Neuronal stem cell (in vitro differentiated cells): ENCODE data around the gene MED16.
A peak's percentile ranks its signal among the peaks of the same experiment; 100 is the strongest.

Source experiments
- DNase-seq: peaks from one replicate; pipeline ENCODE4 v3.0.0-alpha.2; 2013; ENCODE audit warnings: low spot score
- H2AFZ ChIP-seq: one replicate; pipeline ENCODE4 v1.6.1; 2013; ENCODE audit warnings: mild to moderate bottlenecking, low read length, inconsistent platforms
- H2AK5ac ChIP-seq: 2 replicates; pipeline ENCODE4 v1.6.1; 2013; ENCODE audit warnings: low read depth, mild to moderate bottlenecking, inconsistent platforms, low read length, moderate library complexity, mixed read lengths
- H2BK120ac ChIP-seq: 2 replicates; pipeline ENCODE4 v1.6.1; 2013; ENCODE audit warnings: low read depth, mild to moderate bottlenecking, inconsistent platforms, low read length, moderate library complexity, mixed read lengths
- H2BK12ac ChIP-seq: one replicate; pipeline ENCODE4 v1.6.1; 2013; ENCODE audit warnings: low read length, inconsistent platforms
- H2BK15ac ChIP-seq: 2 replicates; pipeline ENCODE4 v1.6.1; 2013; ENCODE audit warnings: mild to moderate bottlenecking, low read length, inconsistent platforms, mixed read lengths
- H2BK5ac ChIP-seq: one replicate; pipeline ENCODE4 v1.6.1; 2013; ENCODE audit warnings: inconsistent platforms, mild to moderate bottlenecking, low read length, moderate library complexity
- H3K14ac ChIP-seq: one replicate; pipeline ENCODE4 v1.6.1; 2013; ENCODE audit warnings: low read length, inconsistent platforms
- H3K18ac ChIP-seq: 2 replicates; pipeline ENCODE4 v1.6.1; 2013; ENCODE audit warnings: low read length, inconsistent platforms
- H3K23ac ChIP-seq: 2 replicates; pipeline ENCODE4 v1.6.1; 2013; ENCODE audit warnings: low read depth, mild to moderate bottlenecking, mixed read lengths, low read length, inconsistent platforms; ENCODE audit not compliant: poor library complexity
- H3K27ac ChIP-seq: replicated peaks from 3 replicates; pipeline ENCODE4 v1.5.1; 2013; ENCODE audit warnings: low read length, inconsistent platforms
- H3K27me3 ChIP-seq, 3 experiments: 2 replicates each; pipeline ENCODE4 v1.6.1; 2013; ENCODE audit warnings: low read length in 3 of 3, mild to moderate bottlenecking in 2 of 3, inconsistent platforms in 1 of 3, low read depth in 1 of 3, mixed read lengths in 1 of 3, moderate library complexity in 1 of 3; ENCODE audit not compliant: control insufficient read depth in 3 of 3, insufficient read depth in 3 of 3
- H3K36me3 ChIP-seq, 2 donors: replicated peaks in 1 of 2; 2 replicates each; pipeline ENCODE4 v1.6.1; 2013; ENCODE audit warnings: low read length in 2 of 2; ENCODE audit not compliant: control insufficient read depth in 2 of 2, insufficient read depth in 2 of 2
- H3K4ac ChIP-seq: 2 replicates; pipeline ENCODE4 v1.6.1; 2013; ENCODE audit warnings: inconsistent platforms, mild to moderate bottlenecking, low read length, moderate library complexity
- H3K4me1 ChIP-seq, 2 donors: 1 replicate in 1 of 2; 2 replicates in 1 of 2; pipeline ENCODE4 v1.6.1; 2013; ENCODE audit warnings: low read length in 2 of 2, low read depth in 1 of 2; ENCODE audit not compliant: control insufficient read depth in 2 of 2, insufficient read depth in 1 of 2
- H3K4me2 ChIP-seq: one replicate; pipeline ENCODE4 v1.6.1; 2013; ENCODE audit warnings: mild to moderate bottlenecking, low read length, inconsistent platforms; ENCODE audit not compliant: insufficient read depth, poor library complexity, severe bottlenecking
- H3K4me3 ChIP-seq, 2 donors: 2 replicates each; pipeline ENCODE4 v1.5.1; 2013; ENCODE audit warnings: low read length in 2 of 2, mild to moderate bottlenecking in 2 of 2, inconsistent platforms in 1 of 2, moderate library complexity in 1 of 2
- H3K79me1 ChIP-seq: one replicate; pipeline ENCODE4 v1.6.1; 2013; ENCODE audit warnings: low read depth, mild to moderate bottlenecking, inconsistent platforms, low read length, moderate library complexity
- H3K9ac ChIP-seq: one replicate; pipeline ENCODE4 v1.6.1; 2013; ENCODE audit warnings: mild to moderate bottlenecking, low read depth, low read length, inconsistent platforms; ENCODE audit not compliant: poor library complexity
- H3K9me3 ChIP-seq, 2 donors: replicated peaks in 1 of 2; 2 replicates each; pipeline versions ENCODE3 to v1.6.1; 2013; ENCODE audit warnings: low read length in 2 of 2, mild to moderate bottlenecking in 2 of 2, inconsistent platforms in 1 of 2, low read depth in 1 of 2, mixed read lengths in 1 of 2, moderate library complexity in 1 of 2; ENCODE audit not compliant: control insufficient read depth in 2 of 2, insufficient read depth in 1 of 2
- H4K8ac ChIP-seq: one replicate; pipeline ENCODE4 v1.6.1; 2013; ENCODE audit warnings: low read depth, mild to moderate bottlenecking, inconsistent platforms, low read length, moderate library complexity
- H4K91ac ChIP-seq: one replicate; pipeline ENCODE4 v1.6.1; 2013; ENCODE audit warnings: low read length, low read depth, mild to moderate bottlenecking, inconsistent platforms; ENCODE audit not compliant: poor library complexity
- WGBS, 2 donors: extraction: QIAGEN DNeasy Blood & Tissue Kit; methylation state at CpG; one replicate each; pipeline ENCODE4 v1.1.7; 2013; ENCODE audit warnings: missing lambda C conversion rate in 2 of 2, mixed read lengths in 1 of 2; ENCODE audit not compliant: insufficient read length in 2 of 2, insufficient replicate concordance in 1 of 2; ENCODE audit errors: extremely low coverage in 2 of 2; 5-methylcytosine and 5-hydroxymethylcytosine counted together

MED16 gene

GRCh38 chr19:919199-920050, 26.4 kb upstream of the MED16 start:
- Histone ChIP-seq H3K18ac (peak overlapping the region; percentile 80), H2BK12ac (peak overlapping the region; percentile 24), H3K4me2 (peak overlapping the region; percentile 54), H3K9me3 (no peaks in the 10 kb centered on the region), H2BK15ac (peak overlapping the region; percentile 89), H3K4me1 (peaks cover 3 to 6% of the 10 kb centered on the region in 2 donors), H2BK5ac (peak overlapping the region; percentile 84), H4K91ac (no peak overlapping the region), H3K36me3 (peaks cover 0 to 14% of the 10 kb centered on the region in 2 donors), H2AFZ (no peak overlapping the region), H3K4me3 (peak overlapping the region; percentile 59 to 67), H3K4ac (peak overlapping the region; percentile 11), H3K14ac (peak overlapping the region; percentile 21), H2AK5ac (peak overlapping the region; percentile 90), H3K27me3 (peaks cover 0 to 46% (median 24%) of the 10 kb centered on the region in 3 experiments), H3K79me1 (no peaks in the 10 kb centered on the region), H4K8ac (no peak overlapping the region), H3K27ac (no peak overlapping the region), H3K9ac (peak overlapping the region; percentile 83), H2BK120ac (peak overlapping the region; percentile 54), H3K23ac (peak overlapping the region; percentile 58)
- DNase-seq = no peak
- no CpG with 5 or more reads among the region's 68 CpGs for WGBS, 2 donors

GRCh38 chr19:918481-919198, 25.7 kb upstream of the MED16 start:
- Histone ChIP-seq H3K36me3 (peaks cover 0 to 14% of the 10 kb centered on the region in 2 donors), H3K18ac (peak overlapping the region; percentile 71), H2AFZ (peak overlapping the region; percentile 90), H3K9ac (peak overlapping the region; percentile 44), H2AK5ac (peak overlapping the region; percentile 92), H3K79me1 (no peaks in the 10 kb centered on the region), H2BK5ac (no peak overlapping the region), H4K8ac (no peak overlapping the region), H4K91ac (no peak overlapping the region), H2BK120ac (no peak overlapping the region), H2BK15ac (peak overlapping the region; percentile 89), H3K27me3 (peaks cover 0 to 48% (median 24%) of the 10 kb centered on the region in 3 experiments), H3K23ac (peak overlapping the region; percentile 91), H3K4me1 (peaks cover 4 to 6% of the 10 kb centered on the region in 2 donors), H3K14ac (no peak overlapping the region), H3K4me3 (peak overlapping the region in 1 of 2 donors; percentile 59), H3K27ac (no peak overlapping the region), H3K4ac (no peak overlapping the region), H2BK12ac (peak overlapping the region; percentile 84), H3K9me3 (no peaks in the 10 kb centered on the region), H3K4me2 (no peak overlapping the region)
- DNase-seq = no peak
- WGBS, 2 donors = no CpG with 5 or more reads among the region's 58 CpGs

GRCh38 chr19:918152-918437, 25.1 kb upstream of the MED16 start:
- peaks cover 0 to 50% (median 24%) of the 10 kb centered on the region in 3 experiments for H3K27me3 ChIP-seq

More at GRCh38 chr19:918152-918437, 25.1 kb upstream of the MED16 start:
- Histone ChIP-seq H3K14ac (no peak overlapping the region), H3K18ac (peak overlapping the region; percentile 80), H2BK12ac (no peak overlapping the region), H2BK15ac (peak overlapping the region; percentile 89), H2AFZ (peak overlapping the region; percentile 90), H4K8ac (no peak overlapping the region), H3K23ac (no peak overlapping the region), H3K4me2 (peak overlapping the region; percentile 86), H3K4ac (no peak overlapping the region), H3K9me3 (no peaks in the 10 kb centered on the region), H2AK5ac (peak overlapping the region; percentile 92), H4K91ac (no peak overlapping the region), H3K27ac (no peak overlapping the region), H3K4me1 (peaks cover 6 to 7% of the 10 kb centered on the region in 2 donors), H3K79me1 (peaks cover 2% of the 10 kb centered on the region), H2BK5ac (peak overlapping the region; percentile 39), H3K36me3 (peaks cover 0 to 14% of the 10 kb centered on the region in 2 donors), H2BK120ac (no peak overlapping the region), H3K4me3 (peak overlapping the region in 1 of 2 donors; percentile 59), H3K9ac (peak overlapping the region; percentile 44)
- WGBS, 2 donors = no CpG with 5 or more reads among the region's 12 CpGs
- no peak for DNase-seq
